GM10266 (cell line): ENCODE results near the gene OBI1.

Experiments
- DNase-seq: peaks from one replicate; pipeline ENCODE4 v3.0.0; 2012; ENCODE audit errors: extremely low spot score
- TF ChIP-seq, protein P1 (sequence below): IDR thresholded peaks from 2 replicates; pipeline ENCODE4 v1.5.1; 2012; ENCODE audit warnings: mild to moderate bottlenecking, low read depth; ENCODE audit not compliant: control insufficient read depth, insufficient read depth; ENCODE audit errors: missing control alignments

The OBI1 gene

DNA sequence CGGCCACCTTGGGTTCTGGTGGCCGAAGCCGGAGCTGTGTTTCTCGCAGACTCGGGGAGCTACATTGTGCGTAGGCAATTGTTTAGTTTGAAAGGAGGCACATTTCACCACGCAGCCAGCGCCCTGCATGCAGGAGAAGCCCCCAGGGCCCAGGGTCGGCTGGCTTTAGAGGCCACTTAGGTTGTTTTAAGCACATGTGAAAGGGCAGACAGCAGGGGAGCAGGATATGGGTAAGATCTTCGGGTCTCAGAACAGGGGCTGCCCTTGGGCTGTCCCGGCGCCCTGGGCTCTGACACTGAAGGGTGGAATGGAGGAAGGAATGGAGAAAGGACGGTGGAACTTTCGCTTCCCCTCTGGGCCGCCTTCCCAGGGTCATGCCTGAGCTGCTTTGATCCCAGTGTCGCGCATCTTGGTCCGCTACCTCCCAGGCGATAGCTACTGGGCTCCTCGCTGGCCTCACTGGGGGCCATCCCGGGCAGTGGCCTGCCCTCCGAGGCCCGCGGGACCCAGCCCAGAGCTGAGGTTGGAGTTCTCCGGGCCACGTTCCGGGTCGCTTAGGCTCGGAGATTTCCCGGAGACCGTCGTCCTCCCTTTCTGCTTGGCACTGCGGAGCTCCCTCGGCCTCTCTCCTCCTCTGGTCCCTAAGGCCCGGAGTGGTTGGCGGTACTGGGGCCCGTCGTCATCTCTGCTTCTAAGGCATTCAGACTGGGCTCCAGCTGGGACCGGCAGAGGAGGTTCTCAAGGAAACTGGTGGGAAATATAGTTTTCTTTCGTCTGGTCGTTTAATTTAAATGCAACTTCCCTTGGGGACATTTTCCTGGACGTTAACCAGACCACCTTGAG lies 51.3 kb downstream of the OBI1 start:
- TF ChIP-seq, protein P1, sequence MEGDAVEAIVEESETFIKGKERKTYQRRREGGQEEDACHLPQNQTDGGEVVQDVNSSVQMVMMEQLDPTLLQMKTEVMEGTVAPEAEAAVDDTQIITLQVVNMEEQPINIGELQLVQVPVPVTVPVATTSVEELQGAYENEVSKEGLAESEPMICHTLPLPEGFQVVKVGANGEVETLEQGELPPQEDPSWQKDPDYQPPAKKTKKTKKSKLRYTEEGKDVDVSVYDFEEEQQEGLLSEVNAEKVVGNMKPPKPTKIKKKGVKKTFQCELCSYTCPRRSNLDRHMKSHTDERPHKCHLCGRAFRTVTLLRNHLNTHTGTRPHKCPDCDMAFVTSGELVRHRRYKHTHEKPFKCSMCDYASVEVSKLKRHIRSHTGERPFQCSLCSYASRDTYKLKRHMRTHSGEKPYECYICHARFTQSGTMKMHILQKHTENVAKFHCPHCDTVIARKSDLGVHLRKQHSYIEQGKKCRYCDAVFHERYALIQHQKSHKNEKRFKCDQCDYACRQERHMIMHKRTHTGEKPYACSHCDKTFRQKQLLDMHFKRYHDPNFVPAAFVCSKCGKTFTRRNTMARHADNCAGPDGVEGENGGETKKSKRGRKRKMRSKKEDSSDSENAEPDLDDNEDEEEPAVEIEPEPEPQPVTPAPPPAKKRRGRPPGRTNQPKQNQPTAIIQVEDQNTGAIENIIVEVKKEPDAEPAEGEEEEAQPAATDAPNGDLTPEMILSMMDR = no peak
- DNase-seq = peak; percentile 17

DNA sequence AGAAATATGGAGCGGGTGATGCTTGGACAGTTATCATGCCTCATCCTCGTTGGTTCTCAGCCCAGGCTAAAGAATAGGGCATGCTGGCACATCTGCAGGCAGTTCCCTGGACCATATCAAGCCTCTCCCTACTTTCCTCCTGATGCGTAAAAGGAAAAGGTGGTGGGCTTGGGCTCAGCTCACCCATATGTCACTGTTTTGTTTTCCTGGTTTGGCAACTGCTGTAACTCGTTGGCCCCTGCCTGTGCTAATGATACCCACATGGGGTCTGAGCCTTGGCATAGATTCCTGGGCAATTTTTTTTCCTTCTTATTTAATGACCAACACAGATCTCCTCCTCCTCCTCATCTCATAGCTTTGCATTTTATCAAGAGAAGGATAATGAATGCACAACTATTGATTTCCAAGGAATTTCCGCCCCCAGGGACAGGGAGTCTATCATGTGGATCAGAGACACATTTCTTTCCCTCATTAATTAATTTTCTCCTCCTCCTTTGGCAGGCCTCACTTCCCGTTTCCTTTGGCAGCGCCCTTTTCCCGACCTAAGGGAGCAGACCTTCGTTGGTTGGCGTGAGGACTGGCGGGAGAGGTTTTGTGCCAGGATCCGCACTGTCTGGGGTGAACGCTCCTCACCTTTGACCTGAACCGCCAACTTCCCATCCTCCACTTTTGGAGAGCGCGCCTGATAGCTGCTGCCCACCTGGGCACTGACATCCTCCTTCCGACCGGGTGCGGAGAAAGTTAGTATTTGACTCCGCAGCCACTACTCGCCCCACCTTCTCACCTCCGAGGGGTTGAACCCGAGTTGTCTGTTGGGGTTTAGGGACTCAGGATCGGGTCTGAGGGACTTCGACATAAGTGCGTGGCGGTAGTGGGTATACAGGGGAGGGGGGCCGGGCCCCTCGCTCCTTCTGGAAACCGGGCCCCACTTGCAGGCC lies 52.2 kb downstream of the OBI1 start:
- peak; percentile 18 for DNase-seq
- TF ChIP-seq, protein P1 = no peak

DNA sequence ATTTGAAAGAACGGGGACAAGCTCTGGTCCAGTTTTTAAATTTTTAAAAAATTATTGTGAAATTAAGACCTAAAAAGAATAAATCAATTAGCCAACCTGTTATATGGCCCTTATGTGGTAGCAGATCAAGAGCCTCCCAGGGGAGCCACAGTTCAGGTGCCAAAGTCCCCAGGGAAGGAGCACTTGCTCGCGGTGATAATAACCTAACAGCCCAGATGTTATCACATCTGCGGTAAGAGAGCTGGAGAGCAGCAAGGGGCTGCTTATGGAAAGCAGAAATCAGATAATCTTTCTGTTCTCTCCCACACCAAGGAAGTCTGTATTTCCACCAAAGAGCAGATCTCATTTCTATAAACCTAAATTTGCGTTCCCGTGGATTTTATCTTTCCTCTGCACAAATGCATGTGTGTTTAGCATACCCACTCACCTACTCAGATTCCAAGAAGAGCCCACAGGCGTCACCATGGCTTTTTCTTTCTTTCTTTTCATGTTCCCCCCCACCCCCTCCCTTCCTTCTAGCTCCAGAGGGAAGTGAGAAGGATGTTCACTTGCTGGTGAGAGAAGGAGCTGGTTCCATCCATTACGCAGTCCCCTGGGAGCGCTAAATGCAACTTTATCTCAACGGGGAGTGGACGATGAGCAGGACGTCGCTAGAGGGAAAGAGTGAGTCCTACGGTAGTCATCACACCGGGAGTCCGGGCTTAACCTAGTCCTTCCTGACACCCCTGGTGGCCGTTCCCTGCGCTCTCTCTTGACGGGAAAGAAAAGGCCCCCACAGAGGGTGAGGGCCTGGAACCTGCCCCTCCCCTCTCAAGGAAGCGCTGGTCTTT lies 54.0 kb downstream of the OBI1 start:
- TF ChIP-seq, protein P1 = no peak
- DNase-seq = peak; percentile 25

DNA sequence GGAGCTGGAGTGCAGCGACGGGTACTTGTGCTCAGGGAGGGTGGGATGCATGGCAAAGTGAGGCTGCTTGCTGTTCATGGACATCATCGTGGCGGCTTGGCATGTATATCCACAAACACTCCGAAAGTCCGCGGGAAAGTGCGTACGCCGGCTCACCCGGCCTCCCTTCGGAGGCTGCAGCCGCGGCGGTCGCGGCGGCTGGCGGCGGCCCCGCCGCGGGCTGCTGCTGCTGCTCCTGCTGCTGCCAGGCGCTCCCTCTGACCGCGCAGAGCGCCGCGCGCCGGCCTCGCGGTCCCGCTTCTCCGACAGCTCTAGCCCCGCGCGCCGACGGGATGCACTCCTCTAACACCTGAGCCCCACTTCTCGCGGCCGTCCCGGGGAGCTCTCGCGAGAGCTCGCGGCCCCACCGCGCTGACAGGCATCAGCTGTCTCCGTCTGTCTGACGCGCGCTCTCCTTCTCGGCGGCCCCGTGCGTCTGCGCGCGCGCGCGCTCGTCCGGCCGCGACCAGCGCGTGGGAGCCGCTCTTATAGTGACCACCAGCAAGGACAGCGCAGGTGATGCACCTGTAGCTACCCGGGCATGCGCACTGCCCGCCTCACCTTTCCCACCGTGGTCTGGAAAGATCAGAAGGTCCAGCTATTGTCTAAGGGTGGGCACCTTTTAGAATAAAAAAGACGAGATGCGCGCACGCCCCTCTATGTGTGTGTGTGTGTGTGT lies 55.6 kb downstream of the OBI1 start, which contains the start of gene POU4F1:
Gene POU4F1, minus strand, starts transcription at position 313 of the 718 bp plus-strand sequence. Its CDS starts 226 bp downstream, at position 87.
- TF ChIP-seq, protein P1 = no peak
- peak; percentile 93 for DNase-seq

DNA sequence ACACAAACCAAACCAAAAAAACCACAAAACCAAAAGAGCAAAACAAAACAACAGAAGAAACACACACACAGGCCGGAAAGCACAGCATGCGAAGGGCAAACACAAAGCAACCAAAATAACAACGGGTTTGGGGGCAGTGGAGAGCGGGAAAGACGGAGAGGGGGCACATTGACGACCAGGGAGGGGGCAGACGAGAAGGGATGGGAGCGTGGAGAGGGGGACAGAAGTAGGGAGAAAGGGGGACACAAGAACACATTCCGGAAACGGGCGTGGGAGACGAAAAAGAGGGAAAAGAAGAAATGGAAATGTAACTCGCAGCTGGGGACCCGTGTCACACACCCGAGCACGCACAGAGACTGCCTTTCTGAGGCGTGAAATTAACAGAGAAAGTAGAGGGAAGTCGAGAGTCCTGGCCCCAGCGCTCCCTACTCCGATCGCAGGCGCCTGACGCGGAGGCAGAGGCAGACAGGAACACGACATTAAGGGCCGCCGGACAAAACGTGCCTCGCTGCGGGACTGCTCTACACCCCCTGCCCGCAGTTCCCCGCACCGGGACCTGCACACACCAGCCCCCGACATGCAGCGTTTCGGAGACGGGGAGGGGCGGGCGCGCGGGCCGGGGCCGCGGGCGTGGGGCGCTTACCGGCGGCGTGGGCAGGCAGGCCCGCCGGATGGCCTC lies 56.3 kb downstream of the OBI1 start:
- DNase-seq = peak; percentile 62
- TF ChIP-seq, protein P1 = no peak
